Neural progenitor cell (in vitro differentiated cells): ENCODE measurements around the gene RIC8B. TPM values are rescaled to one million over a fixed set of nuclear protein-coding genes. Genes with fewer than 3 reads are reported as not detected.

Source experiments
- DNase-seq: peaks from one replicate; pipeline ENCODE4 v3.0.0-alpha.2; 2016; ENCODE audit warnings: low spot score
- H2AFZ ChIP-seq: fragments of 200-600 bp; sonication (generic); replicated peaks from 2 replicates; pipeline ENCODE4 v1.6.1; 2016; ENCODE audit warnings: antibody characterized with exemption
- H3F3A ChIP-seq: fragments of 200-600 bp; sonication (generic); 2 replicates; pipeline ENCODE4 v1.6.1; 2016; ENCODE audit warnings: antibody characterized with exemption, low read depth
- H3K27ac ChIP-seq: fragments of 200-600 bp; sonication (generic); 2 replicates; pipeline ENCODE4 v1.5.1; 2016; ENCODE audit warnings: mild to moderate bottlenecking
- H3K27me3 ChIP-seq: fragments of 200-600 bp; sonication (generic); 2 replicates; pipeline ENCODE4 v1.6.1; 2016; ENCODE audit warnings: mild to moderate bottlenecking, moderate library complexity
- H3K36me3 ChIP-seq: fragments of 200-600 bp; sonication (generic); 2 replicates; pipeline ENCODE4 v1.5.1; 2016
- H3K4me1 ChIP-seq: fragments of 200-600 bp; sonication (generic); 2 replicates; pipeline ENCODE4 v1.6.1; 2016; ENCODE audit warnings: mixed run types
- H3K4me2 ChIP-seq: fragments of 200-600 bp; sonication (generic); 2 replicates; pipeline ENCODE4 v1.6.1; 2016
- H3K4me3 ChIP-seq: fragments of 200-600 bp; sonication (generic); 2 replicates; pipeline ENCODE4 v1.5.1; 2016
- H3K79me2 ChIP-seq: fragments of 200-600 bp; sonication (generic); 2 replicates; pipeline ENCODE4 v1.6.1; 2016; ENCODE audit warnings: low read depth
- H3K9ac ChIP-seq: fragments of 200-600 bp; sonication (generic); 2 replicates; pipeline ENCODE4 v1.6.1; 2016
- H3K9me3 ChIP-seq: fragments of 200-600 bp; sonication (generic); 2 replicates; pipeline ENCODE4 v1.5.1; 2016; ENCODE audit warnings: low read depth
- H4K20me1 ChIP-seq: fragments of 200-600 bp; sonication (generic); 2 replicates; pipeline ENCODE4 v1.6.1; 2016; ENCODE audit warnings: low read depth
- H3K27ac Mint-ChIP-seq: 3 replicates; pipeline ENCODE4 v1.8.0; 2021; ENCODE audit warnings: mixed read lengths
- H3K27me3 Mint-ChIP-seq: 2 replicates; pipeline ENCODE4 v1.8.0; 2022; ENCODE audit warnings: low read depth, mild to moderate bottlenecking, inconsistent platforms, moderate library complexity, mixed read lengths; ENCODE audit not compliant: insufficient read depth
- H3K36me3 Mint-ChIP-seq: 3 replicates; pipeline ENCODE4 v1.8.0; 2021; ENCODE audit warnings: mixed read lengths
- H3K4me1 Mint-ChIP-seq: 3 replicates; pipeline ENCODE4 v1.8.0; 2021; ENCODE audit warnings: mixed read lengths
- H3K4me3 Mint-ChIP-seq: 3 replicates; pipeline ENCODE4 v1.8.0; 2021; ENCODE audit warnings: mild to moderate bottlenecking, moderate library complexity, mixed read lengths
- H3K9me3 Mint-ChIP-seq: 3 replicates; pipeline ENCODE4 v1.8.0; 2020; ENCODE audit warnings: mixed read lengths
- CTCF ChIP-seq: fragments of 200-600 bp; sonication (generic); IDR thresholded peaks from 2 replicates; pipeline ENCODE4 v1.5.1; 2017; ENCODE audit warnings: antibody characterized with exemption, mild to moderate bottlenecking
- EZH2 ChIP-seq: fragments of 200-600 bp; sonication (generic); IDR thresholded peaks from 2 replicates; pipeline ENCODE4 v1.6.1; 2017; ENCODE audit warnings: antibody characterized with exemption, mild to moderate bottlenecking, moderate library complexity
- EZH2phosphoT487 ChIP-seq: fragments of 200-600 bp; sonication (generic); IDR thresholded peaks from 2 replicates; pipeline ENCODE4 v1.6.1; 2017; ENCODE audit warnings: antibody characterized with exemption
- total RNA-seq: library from RNA; depleted of rRNA; stranded (reverse); fragments of >200 nt; gene quantifications from 2 replicates; pipeline ENCODE4 v1.2.3, GENCODE V29; 2015; ENCODE audit warnings: low replicate concordance

RIC8B gene
- total RNA-seq, 1 donor from 2014 or later, result 33.2 TPM

- Histone ChIP-seq H3K9ac (no peak overlapping the region), H3K27ac (no peak overlapping the region), H3K27me3 (no peaks in the 10 kb centered on the region), H2AFZ (no peak overlapping the region), H3K4me2 (no peak overlapping the region), H3K36me3 (no peaks in the 10 kb centered on the region), H3K4me3 (no peak overlapping the region), H3K79me2 (peaks cover 18% of the 10 kb centered on the region), H3F3A (peaks cover 20% of the 10 kb centered on the region), H4K20me1 (peaks cover 26% of the 10 kb centered on the region), H3K9me3 (no peaks in the 10 kb centered on the region), H3K4me1 (peaks cover 31% of the 10 kb centered on the region)
- Mint-ChIP-seq H3K27me3 (no peaks in the 10 kb centered on the region), H3K27ac (no peak overlapping the region), H3K4me1 (peaks cover 47% of the 10 kb centered on the region), H3K36me3 (peaks cover 25% of the 10 kb centered on the region), H3K9me3 (no peaks in the 10 kb centered on the region), H3K4me3 (no peak overlapping the region)
- DNase-seq, result no peak
- TF ChIP-seq EZH2, result no peak
- TF ChIP-seq CTCF, result no peak
- TF ChIP-seq EZH2phosphoT487, result no peak
Measured at GRCh38 chr12:106867651-106868050, 93.2 kb downstream of the RIC8B start.

GRCh38 chr12:106868982-106869700 lies 94.7 kb downstream of the RIC8B start:
- H3K27me3 Mint-ChIP-seq, result no peaks in the 10 kb centered on the region
- Histone ChIP-seq H3K27ac (no peak overlapping the region), H3K4me2 (no peak overlapping the region), H3K9ac (no peak overlapping the region), H3F3A (peaks cover 20% of the 10 kb centered on the region), H3K4me3 (no peak overlapping the region), H3K79me2 (peaks cover 18% of the 10 kb centered on the region), H3K27me3 (no peaks in the 10 kb centered on the region), H4K20me1 (peaks cover 21% of the 10 kb centered on the region), H3K9me3 (no peaks in the 10 kb centered on the region), H3K36me3 (no peaks in the 10 kb centered on the region), H3K4me1 (peaks cover 26% of the 10 kb centered on the region), H2AFZ (no peak overlapping the region)
- H3K4me3 Mint-ChIP-seq, result no peak overlapping the region
- TF ChIP-seq EZH2phosphoT487 (no peak), CTCF (no peak), EZH2 (no peak)
- peaks cover 34% of the 10 kb centered on the region for H3K36me3 Mint-ChIP-seq
- no peak overlapping the region for H3K27ac Mint-ChIP-seq
- H3K9me3 Mint-ChIP-seq, result no peaks in the 10 kb centered on the region
- H3K4me1 Mint-ChIP-seq, result peaks cover 41% of the 10 kb centered on the region
- no peak for DNase-seq

- H3K79me2 ChIP-seq, result peaks cover 9% of the 10 kb centered on the region
- no peak for TF ChIP-seq CTCF
- TF ChIP-seq EZH2phosphoT487, result no peak
- no peaks in the 10 kb centered on the region for H3K27me3 ChIP-seq
- peaks cover 12% of the 10 kb centered on the region for H3F3A ChIP-seq
- H3K4me1 ChIP-seq, result peaks cover 27% of the 10 kb centered on the region
- no peak overlapping the region for H3K9ac ChIP-seq
- no peaks in the 10 kb centered on the region for H3K9me3 ChIP-seq
- H4K20me1 ChIP-seq, result peaks cover 17% of the 10 kb centered on the region
- Mint-ChIP-seq H3K27me3 (no peaks in the 10 kb centered on the region), H3K4me3 (no peak overlapping the region), H3K36me3 (peaks cover 33% of the 10 kb centered on the region), H3K27ac (no peak overlapping the region), H3K4me1 (peaks cover 32% of the 10 kb centered on the region), H3K9me3 (no peaks in the 10 kb centered on the region)
- H3K36me3 ChIP-seq, result no peaks in the 10 kb centered on the region
- no peak for DNase-seq
- no peak overlapping the region for H2AFZ ChIP-seq
- no peak overlapping the region for H3K4me3 ChIP-seq
- no peak overlapping the region for H3K4me2 ChIP-seq
- no peak overlapping the region for H3K27ac ChIP-seq
Measured at GRCh38 chr12:106870116-106870515, 95.6 kb downstream of the RIC8B start.
